T-helper 2 cell treated with Interferon-gamma antibody and Interleukin-4, amounts not matched to agents 5 μg/mL and 100 μg/mL, for 36 hours (primary cell): ENCODE data around the gene HIC1.

Experiments used
- DNase-seq: peaks from one replicate; pipeline ENCODE4 v3.0.0; 2021; ENCODE audit warnings: low spot score
- H3K27ac Mint-ChIP-seq: one replicate; pipeline ENCODE4 v1.8.0; 2021; ENCODE audit warnings: mild to moderate bottlenecking, mixed read lengths
- H3K27me3 Mint-ChIP-seq: one replicate; pipeline ENCODE4 v1.8.0; 2021; ENCODE audit warnings: low read depth, mixed read lengths
- H3K36me3 Mint-ChIP-seq: one replicate; pipeline ENCODE4 v1.8.0; 2021; ENCODE audit warnings: low read depth, mixed read lengths
- H3K4me1 Mint-ChIP-seq: one replicate; pipeline ENCODE4 v1.8.0; 2021; ENCODE audit warnings: low read depth, mixed read lengths
- H3K4me3 Mint-ChIP-seq: one replicate; pipeline ENCODE4 v1.8.0; 2022; ENCODE audit warnings: mild to moderate bottlenecking, moderate library complexity, mixed read lengths
- H3K9me3 Mint-ChIP-seq: one replicate; pipeline ENCODE4 v1.8.0; 2021; ENCODE audit warnings: mixed read lengths

The HIC1 gene

DNA sequence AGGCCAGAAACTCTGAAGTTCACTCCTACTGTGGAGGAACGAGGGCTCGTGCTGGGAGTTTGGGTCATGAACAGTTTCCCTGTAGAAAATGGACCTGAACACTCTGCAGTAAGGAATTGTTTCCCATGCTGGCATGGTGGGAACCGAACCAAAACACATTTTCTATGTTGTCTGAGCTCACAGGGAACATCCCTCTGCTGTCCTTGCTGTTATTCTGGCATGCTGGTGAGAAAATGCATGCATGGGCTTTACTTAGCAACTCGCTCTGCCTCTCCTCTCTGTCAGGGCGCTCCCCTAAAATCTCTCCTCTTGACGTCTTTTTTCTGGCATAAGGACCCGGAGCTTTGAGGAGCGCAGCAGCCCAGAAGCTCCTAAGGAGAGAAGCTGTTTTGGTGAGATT, 35.2 kb upstream of the HIC1 start:
- peaks cover 3% of the 10 kb centered on the region for H3K4me1 Mint-ChIP-seq
- DNase-seq, result no peak
- peaks cover 47% of the 10 kb centered on the region for H3K27me3 Mint-ChIP-seq
- H3K27ac Mint-ChIP-seq, result no peak overlapping the region
- no peaks in the 10 kb centered on the region for H3K9me3 Mint-ChIP-seq
- no peak overlapping the region for H3K4me3 Mint-ChIP-seq
- no peaks in the 10 kb centered on the region for H3K36me3 Mint-ChIP-seq

DNA sequence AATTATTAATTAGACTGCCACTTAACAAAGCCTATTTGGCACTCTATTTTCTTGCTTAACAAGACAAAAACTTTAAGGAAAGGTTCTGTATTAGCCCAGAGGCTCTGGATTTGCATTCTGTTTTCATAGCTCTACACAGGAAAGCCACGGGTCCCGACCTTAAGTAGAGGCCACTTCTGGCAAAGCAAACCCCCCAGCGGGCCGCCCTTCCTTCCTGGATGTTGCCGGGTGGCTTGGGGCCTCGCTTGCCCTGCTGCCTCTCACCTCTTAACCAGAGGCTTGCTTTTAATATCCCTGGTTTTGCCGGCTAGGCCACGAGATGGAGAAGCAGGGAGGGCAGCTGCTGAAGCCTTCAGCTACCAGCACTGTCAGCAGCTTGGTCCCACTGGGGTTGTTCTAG, 34.2 kb upstream of the HIC1 start:
- Mint-ChIP-seq H3K9me3 (no peaks in the 10 kb centered on the region), H3K4me3 (no peak overlapping the region), H3K27me3 (peaks cover 49% of the 10 kb centered on the region), H3K36me3 (no peaks in the 10 kb centered on the region), H3K4me1 (peaks cover 3% of the 10 kb centered on the region), H3K27ac (no peak overlapping the region)
- DNase-seq, result no peak

DNA sequence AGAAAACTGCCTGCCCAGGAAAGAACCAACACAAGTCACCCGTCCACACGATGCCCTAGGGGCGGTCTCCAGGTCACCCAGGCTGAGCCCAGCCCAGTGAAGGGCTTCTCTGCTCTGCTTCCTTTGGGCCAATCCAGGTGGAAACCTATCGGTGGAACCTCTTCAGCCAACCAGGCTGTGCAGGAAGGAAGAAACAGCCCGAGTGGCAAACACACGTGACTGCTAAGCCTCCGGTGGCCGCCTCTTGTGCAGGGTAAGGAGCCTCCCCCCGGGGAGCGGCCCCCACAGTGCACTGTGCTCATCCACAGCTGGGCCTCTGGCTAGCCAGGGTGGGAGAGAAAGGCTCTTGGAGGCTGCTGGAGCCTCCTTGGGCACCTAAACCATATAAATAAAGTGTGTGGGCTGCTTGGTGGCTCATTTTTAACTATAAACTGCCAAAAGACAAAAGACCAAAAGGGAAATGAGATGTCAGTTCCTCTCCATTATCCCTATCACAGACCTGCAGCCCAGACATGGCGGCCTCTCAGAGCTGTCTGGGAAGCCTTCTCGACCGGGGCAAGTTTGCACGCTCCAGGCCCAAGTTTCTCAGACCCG, 32.2 kb upstream of the HIC1 start:
- no peak overlapping the region for H3K27ac Mint-ChIP-seq
- no peak for DNase-seq
- H3K36me3 Mint-ChIP-seq, result peaks cover 4% of the 10 kb centered on the region
- H3K4me3 Mint-ChIP-seq, result no peak overlapping the region
- H3K4me1 Mint-ChIP-seq, result peaks cover 8% of the 10 kb centered on the region
- peaks cover 66% of the 10 kb centered on the region for H3K27me3 Mint-ChIP-seq
- no peaks in the 10 kb centered on the region for H3K9me3 Mint-ChIP-seq

DNA sequence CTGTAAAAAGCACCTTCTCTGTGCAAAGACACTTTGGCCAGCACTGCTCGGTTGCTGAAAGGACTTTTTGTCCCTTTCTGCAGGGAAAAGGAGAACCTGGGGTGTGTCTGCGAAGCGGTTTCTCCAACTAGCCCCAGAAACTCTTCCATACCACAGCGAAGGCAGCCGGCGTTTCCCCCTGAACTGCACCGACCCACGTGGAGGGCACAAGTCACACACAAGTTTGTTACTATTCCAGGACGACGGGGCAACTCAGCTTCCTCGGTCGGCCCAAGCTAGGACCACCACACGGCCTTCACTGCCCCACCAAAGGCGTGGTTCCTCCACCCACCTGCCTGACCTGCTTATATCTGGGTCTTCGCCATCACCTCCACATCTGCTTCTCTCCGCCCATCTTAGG, 31.6 kb upstream of the HIC1 start:
- Mint-ChIP-seq H3K9me3 (no peaks in the 10 kb centered on the region), H3K27ac (no peak overlapping the region), H3K4me3 (no peak overlapping the region), H3K36me3 (peaks cover 4% of the 10 kb centered on the region), H3K4me1 (peaks cover 8% of the 10 kb centered on the region), H3K27me3 (peaks cover 68% of the 10 kb centered on the region)
- no peak for DNase-seq

DNA sequence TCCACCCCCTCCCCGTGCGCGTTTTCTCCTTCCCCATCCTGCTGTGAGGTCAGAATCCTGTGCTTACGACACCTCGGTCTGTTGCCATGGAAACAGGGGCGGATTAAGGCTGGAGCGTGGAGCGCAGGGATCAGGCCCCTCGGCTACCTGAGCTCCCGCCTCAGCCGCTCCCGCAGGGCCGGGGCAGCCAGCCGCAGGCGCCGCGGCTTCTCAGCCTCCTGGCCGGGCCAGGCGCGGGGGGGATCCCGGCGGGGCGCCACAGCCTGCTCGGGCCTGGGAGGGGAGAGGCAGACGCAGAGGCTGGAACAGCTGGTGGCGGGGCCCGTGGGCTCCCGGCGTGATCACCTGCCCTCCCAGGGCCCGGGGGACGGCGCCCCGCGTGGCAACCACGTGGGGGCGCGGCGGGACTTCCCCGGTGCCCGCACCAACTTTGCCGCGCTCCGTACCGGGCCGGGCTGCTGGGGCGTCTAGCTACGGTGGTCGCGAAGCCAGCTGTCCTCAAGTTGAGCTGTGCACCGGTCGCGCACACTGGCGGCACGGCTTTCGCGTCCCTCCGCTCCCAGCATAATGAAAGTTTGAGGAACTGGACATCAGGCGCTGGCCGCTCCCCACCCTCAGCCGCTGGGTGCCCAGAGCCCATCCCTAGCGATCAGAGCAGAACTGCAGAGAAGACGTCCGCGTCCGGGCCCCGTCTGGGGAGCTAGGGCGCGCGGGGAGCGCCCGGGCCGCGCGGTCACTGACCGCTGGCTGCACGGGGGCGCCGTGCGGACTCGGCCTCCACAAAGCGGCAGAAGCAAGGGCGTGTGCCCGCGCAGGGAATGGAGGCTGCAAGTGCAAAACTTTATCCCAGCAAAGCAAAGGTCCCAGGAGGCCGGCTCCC, 31.0 kb upstream of the HIC1 start:
- peaks cover 4% of the 10 kb centered on the region for H3K36me3 Mint-ChIP-seq
- H3K27me3 Mint-ChIP-seq, result peaks cover 70% of the 10 kb centered on the region
- peaks cover 8% of the 10 kb centered on the region for H3K4me1 Mint-ChIP-seq
- DNase-seq, result no peak
- H3K4me3 Mint-ChIP-seq, result peak overlapping the region; percentile 50
- H3K27ac Mint-ChIP-seq, result no peak overlapping the region
- no peaks in the 10 kb centered on the region for H3K9me3 Mint-ChIP-seq

DNA sequence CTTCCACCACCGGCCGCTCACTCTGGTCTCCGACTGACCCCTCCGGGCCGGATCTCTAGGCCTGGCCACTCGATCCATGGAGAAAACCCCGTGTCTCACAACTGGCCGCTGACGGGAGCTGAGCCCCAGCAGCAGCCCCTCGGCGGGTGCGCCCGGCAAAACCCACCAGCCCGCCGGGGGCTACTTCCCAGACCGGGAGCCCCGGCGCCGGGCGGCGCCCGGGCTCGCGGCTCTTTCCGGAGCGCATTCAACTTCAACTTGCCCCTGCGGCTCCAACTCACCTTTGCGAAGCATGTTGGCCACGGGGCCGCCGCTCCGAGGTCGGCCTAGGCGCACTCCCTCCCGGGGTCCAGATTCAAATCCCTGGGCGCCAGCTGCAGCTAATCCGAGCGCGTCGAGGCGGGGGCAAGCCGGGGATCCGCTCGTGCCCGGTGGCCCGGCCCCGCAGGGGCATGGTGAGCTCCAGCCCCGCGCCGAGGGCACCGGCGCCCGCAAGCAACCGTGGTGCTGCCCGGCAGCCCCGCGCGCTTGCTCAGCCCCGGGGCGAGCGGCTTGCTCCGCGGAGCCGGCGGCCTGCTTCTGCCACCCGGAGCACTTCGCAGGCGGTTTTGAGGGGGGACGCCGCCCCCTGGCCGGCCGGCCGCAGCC, 30.2 kb upstream of the HIC1 start:
- Mint-ChIP-seq H3K27me3 (peaks cover 66% of the 10 kb centered on the region), H3K4me1 (peaks cover 10% of the 10 kb centered on the region), H3K27ac (no peak overlapping the region), H3K9me3 (no peaks in the 10 kb centered on the region), H3K36me3 (peaks cover 4% of the 10 kb centered on the region), H3K4me3 (peak overlapping the region; percentile 15)
- no peak for DNase-seq

- H3K4me1 Mint-ChIP-seq, result peaks cover 10% of the 10 kb centered on the region
- DNase-seq, result peak; percentile 62
- peak within 1 kb of the TSS; percentile 73 for H3K4me3 Mint-ChIP-seq
- no peaks in the 10 kb centered on the region for H3K9me3 Mint-ChIP-seq
- no peak within 1 kb of the TSS for H3K27ac Mint-ChIP-seq
- peaks cover 61% of the 10 kb centered on the region for H3K27me3 Mint-ChIP-seq
- H3K36me3 Mint-ChIP-seq, result peaks cover 4% of the 10 kb centered on the region
Observed at GRCh38 chr17:2025220-2025621, 29.7 kb upstream of the HIC1 start, which contains the start of gene RTN4RL1. Gene RTN4RL1, minus strand, starts transcription at chr17:2025334. Its CDS starts 469 bp downstream, at chr17:2024865.

- DNase-seq, result no peak
- H3K27me3 Mint-ChIP-seq, result peaks cover 58% of the 10 kb centered on the region
- H3K36me3 Mint-ChIP-seq, result peaks cover 4% of the 10 kb centered on the region
- H3K27ac Mint-ChIP-seq, result no peak overlapping the region
- peaks cover 13% of the 10 kb centered on the region for H3K4me1 Mint-ChIP-seq
- H3K9me3 Mint-ChIP-seq, result no peaks in the 10 kb centered on the region
- peak overlapping the region; percentile 73 for H3K4me3 Mint-ChIP-seq
Observed at GRCh38 chr17:2025622-2026309, 29.1 kb upstream of the HIC1 start.

- H3K27ac Mint-ChIP-seq, result no peak overlapping the region
- peaks cover 4% of the 10 kb centered on the region for H3K36me3 Mint-ChIP-seq
- DNase-seq, result no peak
- no peak overlapping the region for H3K4me3 Mint-ChIP-seq
- no peaks in the 10 kb centered on the region for H3K9me3 Mint-ChIP-seq
- H3K27me3 Mint-ChIP-seq, result peaks cover 47% of the 10 kb centered on the region
- H3K4me1 Mint-ChIP-seq, result peaks cover 15% of the 10 kb centered on the region
Observed at GRCh38 chr17:2027528-2028233, 27.2 kb upstream of the HIC1 start.

DNA sequence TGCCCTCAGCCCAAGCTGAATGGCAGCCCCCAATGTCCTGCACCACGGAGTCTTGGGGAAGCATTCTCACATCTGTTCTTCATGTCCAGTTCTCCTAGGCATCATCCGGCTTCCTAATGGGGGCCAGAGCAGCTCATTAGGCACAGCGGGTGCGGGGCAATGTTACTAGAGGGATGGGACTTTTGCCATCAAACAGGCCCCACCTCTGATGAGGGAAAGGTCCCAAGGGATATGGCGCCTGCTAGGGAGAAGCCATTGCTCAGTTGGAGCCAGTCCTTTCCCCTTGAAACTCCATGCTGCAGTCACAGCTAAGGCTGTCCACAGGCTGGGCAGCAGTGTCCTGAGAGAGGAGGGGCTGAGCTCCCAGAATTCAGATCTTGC, 26.7 kb upstream of the HIC1 start:
- no peak overlapping the region for H3K27ac Mint-ChIP-seq
- peaks cover 15% of the 10 kb centered on the region for H3K4me1 Mint-ChIP-seq
- H3K27me3 Mint-ChIP-seq, result peaks cover 42% of the 10 kb centered on the region
- H3K4me3 Mint-ChIP-seq, result no peak overlapping the region
- no peaks in the 10 kb centered on the region for H3K9me3 Mint-ChIP-seq
- DNase-seq, result no peak
- H3K36me3 Mint-ChIP-seq, result peaks cover 4% of the 10 kb centered on the region

GRCh38 chr17:2028737-2029136, 26.2 kb upstream of the HIC1 start:
- peaks cover 38% of the 10 kb centered on the region for H3K27me3 Mint-ChIP-seq
- peaks cover 4% of the 10 kb centered on the region for H3K36me3 Mint-ChIP-seq
- no peak overlapping the region for H3K4me3 Mint-ChIP-seq
- no peaks in the 10 kb centered on the region for H3K9me3 Mint-ChIP-seq
- no peak overlapping the region for H3K27ac Mint-ChIP-seq
- no peak for DNase-seq
- peaks cover 15% of the 10 kb centered on the region for H3K4me1 Mint-ChIP-seq

GRCh38 chr17:2029911-2030778, 24.8 kb upstream of the HIC1 start, which contains the start of gene DPH1:
Gene DPH1, plus strand, starts transcription at chr17:2030153. Its CDS starts 17 bp downstream, at chr17:2030170.
- Mint-ChIP-seq H3K27ac (peak within 1 kb of the TSS; percentile 81), H3K27me3 (peaks cover 35% of the 10 kb centered on the region), H3K4me1 (peaks cover 14% of the 10 kb centered on the region), H3K4me3 (peak within 1 kb of the TSS; percentile 97), H3K36me3 (peaks cover 4% of the 10 kb centered on the region), H3K9me3 (no peaks in the 10 kb centered on the region)
- peak; percentile 87 for DNase-seq
